ENCODE data around the gene GPR85. TPM values are rescaled to one million over a fixed set of nuclear protein-coding genes. Genes with fewer than 3 reads are reported as not detected.
"Not testable (repeated sequence)": the region's sequence is repeated elsewhere in the genome, so short reads cannot be mapped to it uniquely, and the experiment has no call there.

GPR85 gene
- total RNA-seq, 3 donors from 2014 or later = 0.12 to 0.70 (median 0.57) TPM

GRCh38 chr7:113122744-113123143 is 36.1 kb upstream of the GPR85 start:
- TF ChIP-seq, protein P1, sequence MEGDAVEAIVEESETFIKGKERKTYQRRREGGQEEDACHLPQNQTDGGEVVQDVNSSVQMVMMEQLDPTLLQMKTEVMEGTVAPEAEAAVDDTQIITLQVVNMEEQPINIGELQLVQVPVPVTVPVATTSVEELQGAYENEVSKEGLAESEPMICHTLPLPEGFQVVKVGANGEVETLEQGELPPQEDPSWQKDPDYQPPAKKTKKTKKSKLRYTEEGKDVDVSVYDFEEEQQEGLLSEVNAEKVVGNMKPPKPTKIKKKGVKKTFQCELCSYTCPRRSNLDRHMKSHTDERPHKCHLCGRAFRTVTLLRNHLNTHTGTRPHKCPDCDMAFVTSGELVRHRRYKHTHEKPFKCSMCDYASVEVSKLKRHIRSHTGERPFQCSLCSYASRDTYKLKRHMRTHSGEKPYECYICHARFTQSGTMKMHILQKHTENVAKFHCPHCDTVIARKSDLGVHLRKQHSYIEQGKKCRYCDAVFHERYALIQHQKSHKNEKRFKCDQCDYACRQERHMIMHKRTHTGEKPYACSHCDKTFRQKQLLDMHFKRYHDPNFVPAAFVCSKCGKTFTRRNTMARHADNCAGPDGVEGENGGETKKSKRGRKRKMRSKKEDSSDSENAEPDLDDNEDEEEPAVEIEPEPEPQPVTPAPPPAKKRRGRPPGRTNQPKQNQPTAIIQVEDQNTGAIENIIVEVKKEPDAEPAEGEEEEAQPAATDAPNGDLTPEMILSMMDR (IDR thresholded peaks at IDR 0.05) = no peak
- no peaks in the 10 kb centered on the region for H3K36me3 ChIP-seq (ENCODE audit: low read depth)
- no peak for ATAC-seq
- no peak for DNase-seq
- intact Hi-C loops (cut with DNase I, micrococcal nuclease) = no loop called here
- no peaks in the 10 kb centered on the region for H3K9me3 ChIP-seq
- no peak overlapping the region for H3K4me3 ChIP-seq
- H3K4me1 ChIP-seq (ENCODE audit: low read depth) = no peaks in the 10 kb centered on the region

- no peak overlapping the region for H3K4me3 ChIP-seq
- DNase-seq (no peak), ATAC-seq (no peak)
- no peaks in the 10 kb centered on the region for H3K36me3 ChIP-seq (ENCODE audit: low read depth)
- H3K4me1 ChIP-seq (ENCODE audit: low read depth) = no peaks in the 10 kb centered on the region
- H3K9me3 ChIP-seq = no peaks in the 10 kb centered on the region
- intact Hi-C loops (cut with DNase I, micrococcal nuclease) = no loop called here
- TF ChIP-seq, protein P1 (IDR thresholded peaks at IDR 0.05) = no peak
These were observed 34.0 kb upstream of the GPR85 start for GRCh38 chr7:113120647-113121046.

DNA sequence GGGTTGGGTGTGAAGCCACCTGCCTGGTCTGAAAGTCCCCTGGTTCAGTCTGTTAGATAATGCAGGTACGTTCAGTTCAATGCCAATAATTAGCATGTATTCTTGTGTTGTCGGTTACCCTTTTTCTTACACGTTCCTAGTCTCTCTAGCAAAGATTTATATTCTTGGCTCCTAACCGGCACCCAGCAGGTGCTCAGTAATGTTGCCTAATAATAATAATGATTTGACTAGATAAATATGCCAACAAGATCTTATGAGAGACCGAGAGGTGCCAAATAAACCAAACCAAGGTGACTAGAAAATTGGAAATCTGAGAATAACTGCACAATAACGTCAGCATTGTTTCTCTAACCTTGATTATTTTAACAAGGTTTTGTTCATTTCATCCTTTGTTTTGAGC is 32.8 kb upstream of the GPR85 start:
- no peaks in the 10 kb centered on the region for H3K9me3 ChIP-seq
- DNase-seq = no peak
- no peak overlapping the region for H3K4me3 ChIP-seq
- TF ChIP-seq, protein P1 (IDR thresholded peaks at IDR 0.05) = no peak
- no peak for ATAC-seq
- intact Hi-C loops (cut with DNase I, micrococcal nuclease) = no loop called here
- H3K36me3 ChIP-seq (ENCODE audit: low read depth) = no peaks in the 10 kb centered on the region
- no peaks in the 10 kb centered on the region for H3K4me1 ChIP-seq (ENCODE audit: low read depth)

DNA sequence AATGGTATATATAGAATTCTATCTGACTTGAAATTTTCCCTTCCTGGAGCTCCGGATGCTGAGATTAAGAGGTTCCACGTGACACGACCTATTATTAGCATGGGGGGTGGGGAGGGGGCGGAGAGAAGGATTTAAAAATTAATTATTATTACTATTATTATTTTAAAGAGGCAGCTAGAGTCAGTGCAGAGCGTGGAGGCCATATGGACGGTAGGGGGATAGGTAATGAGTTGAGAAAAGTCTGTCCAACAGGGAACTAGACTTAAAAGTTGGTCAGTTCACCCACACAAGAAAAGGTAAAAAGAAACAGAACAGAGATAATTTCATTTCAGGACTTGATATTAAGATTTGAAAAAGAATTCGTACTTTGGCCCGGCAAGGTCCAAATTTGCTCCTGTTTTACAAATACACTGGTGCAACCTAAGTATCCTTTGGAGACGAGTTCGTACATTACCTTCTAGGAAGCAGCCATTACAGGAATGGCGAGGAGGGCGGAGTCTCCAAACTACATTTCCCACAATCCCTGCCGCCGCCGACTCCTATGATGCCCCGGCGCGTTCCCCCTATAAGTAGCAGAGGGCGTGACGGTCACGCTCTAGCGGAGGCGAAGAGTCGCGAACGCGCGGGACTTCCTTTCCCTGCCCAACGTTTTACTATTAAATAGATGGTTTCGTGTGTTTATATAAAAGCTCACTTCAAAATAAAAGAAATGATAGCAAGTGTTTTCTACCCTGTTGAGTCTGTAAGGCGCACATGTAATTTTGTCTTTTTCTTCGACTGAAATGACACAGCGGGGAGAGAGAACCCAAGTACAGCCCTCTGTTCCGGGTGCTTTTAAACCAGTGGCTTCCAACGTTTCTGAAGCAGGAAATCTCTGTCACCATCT is 31.7 kb upstream of the GPR85 start, which contains the start of gene SMIM30:
Gene SMIM30, minus strand, starts transcription at position 481 of the 886 bp plus-strand sequence. CDS start 976 bp downstream, outside the sequence.
- ATAC-seq = peak; percentile 100
- H3K36me3 ChIP-seq (ENCODE audit: low read depth) = no peaks in the 10 kb centered on the region
- intact Hi-C loops (cut with DNase I, micrococcal nuclease) = no loop called here

DNA sequence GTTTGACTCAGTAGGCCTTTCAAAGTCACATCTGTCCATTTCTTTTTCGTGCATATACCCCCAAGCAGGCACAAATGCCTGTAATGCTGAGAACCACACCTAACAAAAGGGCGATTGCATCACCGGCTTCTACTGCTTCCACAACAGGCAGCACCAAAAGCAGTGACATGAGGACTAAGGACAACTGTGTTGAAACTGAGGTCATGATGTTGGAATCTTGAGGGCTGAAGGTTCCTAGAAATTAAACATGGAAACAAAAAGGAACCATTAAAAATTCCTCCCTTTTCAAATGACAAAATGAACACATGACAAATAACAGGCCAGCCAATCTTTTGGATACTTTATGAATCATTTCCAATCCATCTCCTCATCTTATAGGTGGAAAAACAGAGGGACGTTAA is 30.7 kb upstream of the GPR85 start:
- not testable (repeated sequence) for H3K9me3 ChIP-seq

More for the DNA sequence above, 31.7 kb upstream of the GPR85 start, which contains the start of gene SMIM30:
- TF ChIP-seq, protein P1 (IDR thresholded peaks at IDR 0.05) = no peak
- Histone ChIP-seq H3K9me3 (no peaks in the 10 kb centered on the region), H3K4me3 (peak within 1 kb of the TSS; percentile 17), H3K4me1 (ENCODE audit: low read depth) (no peaks in the 10 kb centered on the region)
- DNase-seq = peak; percentile 91 to 94 (median 93)

GRCh38 chr7:113113912-113114311 is 27.3 kb upstream of the GPR85 start:
- Histone ChIP-seq H3K4me1 (ENCODE audit: low read depth) (no peaks in the 10 kb centered on the region), H3K36me3 (ENCODE audit: low read depth) (no peaks in the 10 kb centered on the region), H3K4me3 (no peak overlapping the region), H3K9me3 (no peaks in the 10 kb centered on the region)
- DNase-seq (no peak), ATAC-seq (no peak)
- TF ChIP-seq, protein P1 (IDR thresholded peaks at IDR 0.05) = no peak
- intact Hi-C loops (cut with DNase I, micrococcal nuclease) = no loop called here

More for the DNA sequence above, 30.7 kb upstream of the GPR85 start:
- H3K4me1 ChIP-seq (ENCODE audit: low read depth); intact Hi-C loops (cut with DNase I, micrococcal nuclease); H3K36me3 ChIP-seq (ENCODE audit: low read depth); ATAC-seq; DNase-seq; H3K4me3 ChIP-seq: not testable (repeated sequence)

Measured in mucosa of descending colon (tissue), 3 donors.